NB4 (cell line): Measurements from ENCODE around the gene C5AR2.
"Not testable (repeated sequence)": the region's sequence is repeated elsewhere in the genome, so short reads cannot be mapped to it uniquely, and the experiment has no call there.

ENCODE experiments used
- DNase-seq: peaks from one replicate; pipeline ENCODE4 v3.0.0; 2010; ENCODE audit warnings: low read depth
- H3K4me3 ChIP-seq: one replicate; pipeline ENCODE4 v1.5.1; 2011; ENCODE audit warnings: mild to moderate bottlenecking, low read depth, low read length, moderate library complexity
- CTCF ChIP-seq: IDR thresholded peaks from one replicate; pipeline ENCODE4 v1.5.1; 2012; ENCODE audit warnings: low read depth, low read length
- MAX ChIP-seq: IDR thresholded peaks from 2 replicates; pipeline ENCODE4 v1.6.1; 2011; ENCODE audit warnings: low read depth, low read length
- MYC ChIP-seq: IDR thresholded peaks from 2 replicates; pipeline ENCODE4 v1.6.1; 2011; ENCODE audit warnings: low read depth, low read length
- POLR2A ChIP-seq: IDR thresholded peaks from 2 replicates; pipeline ENCODE4 v1.6.1; 2011; ENCODE audit warnings: mild to moderate bottlenecking; ENCODE audit not compliant: insufficient read length; ENCODE audit errors: extremely low read depth

Gene C5AR2

GRCh38 chr19:47331931-47332547, at the start of gene C5AR2:
Gene C5AR2 (plus strand): TSS chr19:47332175. CDS start chr19:47340800, 8,625 bp downstream.
- no peak for DNase-seq
- no peak for TF ChIP-seq POLR2A
- TF ChIP-seq MYC, result no peak
- no peak for TF ChIP-seq CTCF
- TF ChIP-seq MAX, result no peak
- no peak within 1 kb of the TSS for H3K4me3 ChIP-seq

GRCh38 chr19:47283405-47284059, 48.4 kb upstream of the C5AR2 start:
- TF ChIP-seq CTCF (no peak), MYC (no peak), POLR2A (no peak), MAX (no peak)
- no peak for DNase-seq
- no peak overlapping the region for H3K4me3 ChIP-seq

GRCh38 chr19:47284324-47284899, 47.6 kb upstream of the C5AR2 start:
- peak; percentile 91 for DNase-seq
- TF ChIP-seq MAX, result no peak
- peak; percentile 99 for TF ChIP-seq CTCF
- H3K4me3 ChIP-seq, result no peak overlapping the region

- H3K4me3 ChIP-seq, result no peak overlapping the region
- DNase-seq, result peak; percentile 96
- no peak for TF ChIP-seq MYC
- peak; percentile 99 for TF ChIP-seq CTCF
These were observed 35.9 kb upstream of the C5AR2 start for GRCh38 chr19:47296036-47296435.

GRCh38 chr19:47300867-47301266, 31.1 kb upstream of the C5AR2 start:
- not testable (repeated sequence) for H3K4me3 ChIP-seq, DNase-seq

GRCh38 chr19:47302249-47302648, 29.7 kb upstream of the C5AR2 start:
- no peak overlapping the region for H3K4me3 ChIP-seq
- DNase-seq, result no peak
- TF ChIP-seq MYC (no peak), POLR2A (no peak), CTCF (no peak), MAX (no peak)
